K562 (cell line): ENCODE measurements around the gene SESN2. TPM values are rescaled to one million over a fixed set of nuclear protein-coding genes. Genes with fewer than 3 reads are reported as not detected.

Experiments used
- ADNP ChIP-seq: fragments of 200-800 bp; sonication (Bioruptor generic); IDR thresholded peaks from 2 replicates; pipeline ENCODE4 v1.6.1; 2016; ENCODE audit warnings: missing genetic modification characterization, missing compliant biosample characterization
- CREB1 ChIP-seq, 2 experiments: sonication (generic) in 1 of 2; formaldehyde crosslinking in 1 of 2; IDR thresholded peaks; 2 replicates each; pipeline versions ENCODE4 v1.6.1 to v1.8.0; 2012 to 2022; ENCODE audit warnings: inconsistent platforms in 1 of 2, mild to moderate bottlenecking in 1 of 2, missing genetic modification reagents in 1 of 2, moderate library complexity in 1 of 2
- CREM ChIP-seq: IDR thresholded peaks from 2 replicates; pipeline ENCODE4 v1.6.1; 2014; ENCODE audit warnings: antibody characterized with exemption, low read depth
- CXXC5 ChIP-seq: fragments of 250-450 bp; sonication (Bioruptor Pico); IDR thresholded peaks from 2 replicates; pipeline ENCODE4 v1.8.0; 2022; ENCODE audit warnings: inconsistent platforms, mild to moderate bottlenecking, moderate library complexity
- DACH1 ChIP-seq: fragments of 450-650 bp; IDR thresholded peaks from 2 replicates; pipeline ENCODE4 v1.6.1; 2018; ENCODE audit not compliant: partially characterized antibody
- EGR1 ChIP-seq: fragments of 450-650 bp; conservative IDR thresholded peaks from 2 replicates; pipeline ENCODE4 v1.6.1; 2017; ENCODE audit warnings: mild to moderate bottlenecking
- GATAD2A ChIP-seq: fragments of 450-650 bp; IDR thresholded peaks from 2 replicates; pipeline ENCODE4 v1.6.1; 2017
- KLF6 ChIP-seq: fragments of 250-450 bp; sonication (Bioruptor Pico); IDR thresholded peaks from 2 replicates; pipeline ENCODE4 v1.4.0; 2020; ENCODE audit warnings: mild to moderate bottlenecking, moderate library complexity, borderline replicate concordance
- MTA1 ChIP-seq: fragments of 450-650 bp; IDR thresholded peaks from 2 replicates; pipeline ENCODE4 v1.6.1; 2017; ENCODE audit warnings: borderline replicate concordance
- PCBP1 ChIP-seq: fragments of 200-400 bp; formaldehyde crosslinking; IDR thresholded peaks from 2 replicates; pipeline ENCODE4 v1.6.1; 2018; ENCODE audit warnings: mild to moderate bottlenecking, low read depth, low read length; ENCODE audit not compliant: poor library complexity, severe bottlenecking
- POLR2B ChIP-seq: fragments of 450-650 bp; IDR thresholded peaks from 2 replicates; pipeline ENCODE4 v1.6.1; 2018; ENCODE audit warnings: low read depth; ENCODE audit not compliant: partially characterized antibody
- RAD51 ChIP-seq: fragments of 450-650 bp; IDR thresholded peaks from 2 replicates; pipeline ENCODE4 v1.7.1; 2016; ENCODE audit warnings: low read depth, mild to moderate bottlenecking, borderline replicate concordance
- SLC30A9 ChIP-seq: fragments of 250-450 bp; sonication (Bioruptor Pico); IDR thresholded peaks from 2 replicates; pipeline ENCODE4 v1.8.0; 2022; ENCODE audit warnings: mild to moderate bottlenecking, moderate library complexity
- TAF9B ChIP-seq: fragments of 450-650 bp; IDR thresholded peaks from 2 replicates; pipeline ENCODE4 v1.6.1; 2018; ENCODE audit warnings: mild to moderate bottlenecking; ENCODE audit not compliant: partially characterized antibody
- TOE1 ChIP-seq, 2 experiments: fragments of 450-650 bp in 1 of 2; sonication (generic) in 1 of 2; formaldehyde crosslinking in 1 of 2; IDR thresholded peaks; 2 replicates each; pipeline versions ENCODE4 v1.7.1 to v1.8.0; 2016 to 2022; ENCODE audit warnings: borderline replicate concordance in 2 of 2, mild to moderate bottlenecking in 2 of 2, antibody characterized with exemption in 1 of 2, inconsistent platforms in 1 of 2, low read depth in 1 of 2, missing genetic modification reagents in 1 of 2, moderate library complexity in 1 of 2
- YBX1 ChIP-seq: fragments of 450-650 bp; IDR thresholded peaks from 2 replicates; pipeline ENCODE4 v1.7.1; 2016; ENCODE audit warnings: mild to moderate bottlenecking
- ZNF121 ChIP-seq: sonication (generic); formaldehyde crosslinking; conservative IDR thresholded peaks from 2 replicates; pipeline ENCODE4 v1.8.0; 2022; ENCODE audit warnings: missing genetic modification reagents
- polyA plus RNA-seq, 8 experiments: library from polyadenylated mRNA; depleted of rRNA in 4 of 8; stranded (reverse) in 5 of 8; unstranded in 3 of 8; fragments of >200 nt; fragmentation: Nextera tagmentation in 2 of 8; fragmentation: Illumina TruSeq in 1 of 8; extraction: Ambion mirVana in 2 of 8; extraction: Trizol in 1 of 8; gene quantifications; 2 replicates each; pipeline versions ENCODE4 v1.2.1 to v1.2.3, GENCODE V29; 2011 to 2014; ENCODE audit warnings: inconsistent platforms in 1 of 8, missing spikeins in 1 of 8
- total RNA-seq, 7 experiments: library from RNA; depleted of rRNA in 6 of 7; stranded (reverse); fragments of >200 nt in 6 of 7; fragmentation: Illumina TruSeq in 2 of 7; extraction: Trizol in 2 of 7; gene quantifications; 2 replicates each; pipeline versions ENCODE4 v1.2.1 to v1.2.3, GENCODE V29; 2011 to 2021; ENCODE audit warnings: low replicate concordance in 1 of 7
- TF ChIP-seq, protein P1 (sequence below): sonication (generic); formaldehyde crosslinking; IDR thresholded peaks from 2 replicates; pipeline ENCODE4 v1.8.0; 2022; ENCODE audit warnings: mild to moderate bottlenecking, missing genetic modification reagents
- TF ChIP-seq, protein P2 (sequence below), 2 experiments: fragments of 250-450 bp in 1 of 2; fragments of 450-650 bp in 1 of 2; sonication (Bioruptor Pico) in 1 of 2; IDR thresholded peaks; 2 replicates each; pipeline versions ENCODE4 v1.6.1 to v1.8.0; 2016 to 2021; ENCODE audit warnings: mild to moderate bottlenecking in 2 of 2, moderate library complexity in 2 of 2, missing compliant biosample characterization in 1 of 2, missing genetic modification characterization in 1 of 2
- TF ChIP-seq, protein P3 (sequence below): fragments of 450-650 bp; formaldehyde crosslinking; IDR thresholded peaks from 2 replicates; pipeline ENCODE4 v1.4.0; 2020; ENCODE audit warnings: mild to moderate bottlenecking, mixed read lengths

The SESN2 gene
- total and polyA plus RNA-seq, 9 of the 15 experiments (the other 6 are each of a cell fraction or from before 2014, with no cell fraction given) = 3.7 to 71.3 (median 16.8) TPM

DNA sequence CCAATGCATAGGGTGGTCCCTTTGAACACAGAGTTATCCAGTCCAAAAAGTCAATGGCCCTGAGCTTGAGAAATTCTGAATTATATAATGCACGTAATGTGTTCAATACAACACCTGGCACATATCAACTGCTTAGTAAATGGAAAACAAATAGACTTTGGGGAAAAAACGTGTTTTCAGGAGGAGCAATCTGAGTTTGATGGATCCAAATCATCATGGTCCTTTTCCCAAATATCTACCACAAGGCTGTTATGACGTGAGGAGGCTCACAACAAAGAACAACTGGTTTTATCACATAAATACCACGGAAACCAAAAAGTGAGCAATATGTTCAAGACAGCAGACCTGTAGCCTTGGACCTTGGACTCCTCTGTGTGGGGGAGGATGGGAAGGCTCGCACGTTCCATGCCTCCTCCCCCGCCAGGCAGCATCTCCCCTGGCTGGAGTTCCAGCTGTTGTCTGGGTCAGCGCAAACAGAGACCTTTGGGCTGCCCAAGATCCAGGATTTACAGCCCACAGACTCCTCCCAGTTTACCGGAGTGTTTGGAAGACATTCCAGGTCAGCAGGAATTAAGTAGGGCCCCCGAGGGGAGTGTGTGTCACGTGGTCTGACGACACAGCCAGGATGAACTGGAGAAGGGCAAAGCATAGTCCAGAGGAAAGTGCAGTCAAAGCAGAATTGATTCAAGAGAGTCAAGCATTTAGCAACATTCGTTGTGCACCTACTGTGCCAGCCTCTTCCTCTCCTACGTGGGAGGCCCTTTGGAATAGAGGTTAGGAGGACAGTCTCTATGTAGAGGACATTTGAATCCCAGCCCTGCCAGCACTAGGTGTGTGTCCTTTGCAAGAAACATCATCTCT, 37.3 kb downstream of the SESN2 start (continued):
- TF ChIP-seq, protein P1, sequence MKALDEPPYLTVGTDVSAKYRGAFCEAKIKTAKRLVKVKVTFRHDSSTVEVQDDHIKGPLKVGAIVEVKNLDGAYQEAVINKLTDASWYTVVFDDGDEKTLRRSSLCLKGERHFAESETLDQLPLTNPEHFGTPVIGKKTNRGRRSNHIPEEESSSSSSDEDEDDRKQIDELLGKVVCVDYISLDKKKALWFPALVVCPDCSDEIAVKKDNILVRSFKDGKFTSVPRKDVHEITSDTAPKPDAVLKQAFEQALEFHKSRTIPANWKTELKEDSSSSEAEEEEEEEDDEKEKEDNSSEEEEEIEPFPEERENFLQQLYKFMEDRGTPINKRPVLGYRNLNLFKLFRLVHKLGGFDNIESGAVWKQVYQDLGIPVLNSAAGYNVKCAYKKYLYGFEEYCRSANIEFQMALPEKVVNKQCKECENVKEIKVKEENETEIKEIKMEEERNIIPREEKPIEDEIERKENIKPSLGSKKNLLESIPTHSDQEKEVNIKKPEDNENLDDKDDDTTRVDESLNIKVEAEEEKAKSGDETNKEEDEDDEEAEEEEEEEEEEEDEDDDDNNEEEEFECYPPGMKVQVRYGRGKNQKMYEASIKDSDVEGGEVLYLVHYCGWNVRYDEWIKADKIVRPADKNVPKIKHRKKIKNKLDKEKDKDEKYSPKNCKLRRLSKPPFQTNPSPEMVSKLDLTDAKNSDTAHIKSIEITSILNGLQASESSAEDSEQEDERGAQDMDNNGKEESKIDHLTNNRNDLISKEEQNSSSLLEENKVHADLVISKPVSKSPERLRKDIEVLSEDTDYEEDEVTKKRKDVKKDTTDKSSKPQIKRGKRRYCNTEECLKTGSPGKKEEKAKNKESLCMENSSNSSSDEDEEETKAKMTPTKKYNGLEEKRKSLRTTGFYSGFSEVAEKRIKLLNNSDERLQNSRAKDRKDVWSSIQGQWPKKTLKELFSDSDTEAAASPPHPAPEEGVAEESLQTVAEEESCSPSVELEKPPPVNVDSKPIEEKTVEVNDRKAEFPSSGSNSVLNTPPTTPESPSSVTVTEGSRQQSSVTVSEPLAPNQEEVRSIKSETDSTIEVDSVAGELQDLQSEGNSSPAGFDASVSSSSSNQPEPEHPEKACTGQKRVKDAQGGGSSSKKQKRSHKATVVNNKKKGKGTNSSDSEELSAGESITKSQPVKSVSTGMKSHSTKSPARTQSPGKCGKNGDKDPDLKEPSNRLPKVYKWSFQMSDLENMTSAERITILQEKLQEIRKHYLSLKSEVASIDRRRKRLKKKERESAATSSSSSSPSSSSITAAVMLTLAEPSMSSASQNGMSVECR = no peak
- peak; percentile 48; the same call in 1 of the 2 replicates for TF ChIP-seq CREM
- peak; percentile 72 for TF ChIP-seq EGR1
- TF ChIP-seq, protein P2, sequence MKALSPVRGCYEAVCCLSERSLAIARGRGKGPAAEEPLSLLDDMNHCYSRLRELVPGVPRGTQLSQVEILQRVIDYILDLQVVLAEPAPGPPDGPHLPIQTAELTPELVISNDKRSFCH (CRISPR knock-in tag; IDR thresholded peaks at IDR 0.05) = no peak
- TF ChIP-seq, protein P2 (tag; IDR thresholded peaks at IDR 0.05) = no peak
- no peak for TF ChIP-seq CREB1 (IDR thresholded peaks at IDR 0.05)
- no peak for TF ChIP-seq CREB1 (CRISPR knock-in tag; IDR thresholded peaks at IDR 0.05)
- TF ChIP-seq ZNF121 (CRISPR knock-in tag) = no peak
- TF ChIP-seq PCBP1 = no peak
- TF ChIP-seq RAD51 = peak; percentile 96
- TF ChIP-seq ADNP (tag) = no peak
- no peak for TF ChIP-seq YBX1
- no peak for TF ChIP-seq POLR2B
- TF ChIP-seq CXXC5 (CRISPR knock-in tag) = peak; percentile 70
- TF ChIP-seq MTA1 = no peak
- TF ChIP-seq KLF6 (CRISPR knock-in tag) = no peak
- no peak for TF ChIP-seq GATAD2A
- TF ChIP-seq, protein P3, sequence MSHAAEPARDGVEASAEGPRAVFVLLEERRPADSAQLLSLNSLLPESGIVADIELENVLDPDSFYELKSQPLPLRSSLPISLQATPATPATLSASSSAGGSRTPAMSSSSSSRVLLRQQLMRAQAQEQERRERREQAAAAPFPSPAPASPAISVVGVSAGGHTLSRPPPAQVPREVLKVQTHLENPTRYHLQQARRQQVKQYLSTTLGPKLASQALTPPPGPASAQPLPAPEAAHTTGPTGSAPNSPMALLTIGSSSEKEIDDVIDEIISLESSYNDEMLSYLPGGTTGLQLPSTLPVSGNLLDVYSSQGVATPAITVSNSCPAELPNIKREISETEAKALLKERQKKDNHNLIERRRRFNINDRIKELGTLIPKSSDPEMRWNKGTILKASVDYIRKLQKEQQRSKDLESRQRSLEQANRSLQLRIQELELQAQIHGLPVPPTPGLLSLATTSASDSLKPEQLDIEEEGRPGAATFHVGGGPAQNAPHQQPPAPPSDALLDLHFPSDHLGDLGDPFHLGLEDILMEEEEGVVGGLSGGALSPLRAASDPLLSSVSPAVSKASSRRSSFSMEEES (CRISPR knock-in tag) = peak; percentile 95
- TF ChIP-seq TOE1 (IDR thresholded peaks at IDR 0.05; ENCODE audit: borderline replicate concordance) = peak; percentile 93
- TF ChIP-seq TOE1 (CRISPR knock-in tag; IDR thresholded peaks at IDR 0.05; ENCODE audit: borderline replicate concordance, low read depth) = no peak
- TF ChIP-seq TAF9B = no peak
- no peak for TF ChIP-seq SLC30A9 (CRISPR knock-in tag)
- TF ChIP-seq DACH1 = peak; percentile 58
